HUES6 (cell line): ENCODE measurements around the gene KIF26A.

Experiments
- H3K27ac ChIP-seq: 2 replicates; pipeline ENCODE4 v1.7.0; 2013; ENCODE audit warnings: low read depth, mild to moderate bottlenecking, low read length, inconsistent platforms
- H3K27me3 ChIP-seq: 2 replicates; pipeline ENCODE4 v1.6.1; 2013; ENCODE audit warnings: low read length; ENCODE audit not compliant: control insufficient read depth, insufficient read depth
- H3K36me3 ChIP-seq: 2 replicates; pipeline ENCODE4 v1.6.1; 2013; ENCODE audit warnings: low read length; ENCODE audit not compliant: control insufficient read depth, insufficient read depth
- H3K4me1 ChIP-seq: 2 replicates; pipeline ENCODE4 v1.6.1; 2013; ENCODE audit warnings: low read length; ENCODE audit not compliant: control insufficient read depth, insufficient read depth
- H3K4me3 ChIP-seq: 2 replicates; pipeline ENCODE4 v1.5.1; 2013; ENCODE audit warnings: low read depth, low read length
- H3K9ac ChIP-seq: one replicate; pipeline ENCODE4 v1.6.1; 2013; ENCODE audit warnings: mild to moderate bottlenecking, low read length
- H3K9me3 ChIP-seq: 2 replicates; pipeline ENCODE4 v1.6.1; 2013; ENCODE audit warnings: low read depth, low read length; ENCODE audit not compliant: control insufficient read depth, insufficient read depth

Gene KIF26A

DNA sequence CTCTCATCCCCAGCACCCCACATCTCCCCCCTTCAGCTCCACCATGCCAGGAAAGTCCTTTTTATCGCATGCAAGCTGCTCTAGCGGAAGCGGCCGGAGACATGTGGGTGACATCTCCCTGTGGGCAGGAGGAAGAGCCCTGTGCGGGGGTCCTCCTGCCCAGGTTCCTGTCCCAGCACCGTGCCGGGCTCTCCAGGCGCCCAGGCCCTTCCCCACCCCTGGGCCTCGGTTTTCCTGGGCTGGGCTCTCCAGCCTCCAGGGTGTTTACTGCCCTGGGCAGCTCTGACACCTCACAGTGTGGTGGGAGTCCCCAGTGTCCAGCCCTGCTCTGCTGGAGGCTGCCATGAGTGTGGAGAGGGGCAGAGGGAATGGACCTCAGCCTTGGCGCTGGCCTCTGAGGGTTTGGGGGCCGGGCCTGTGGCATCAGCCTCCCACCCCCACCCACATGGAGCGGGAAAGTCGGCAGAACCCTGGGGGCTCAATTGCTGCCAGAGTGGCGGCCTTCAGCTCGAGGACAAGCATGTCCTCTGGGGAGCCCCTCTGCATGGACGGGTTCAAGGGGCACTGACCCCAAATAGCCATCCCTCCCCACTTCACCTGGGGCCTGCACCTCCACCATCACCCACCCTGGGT is 36.0 kb upstream of the KIF26A start:
- no peak overlapping the region for H3K9ac ChIP-seq
- H3K4me3 ChIP-seq: no peak overlapping the region
- no peak overlapping the region for H3K27ac ChIP-seq
- H3K27me3 ChIP-seq: no peaks in the 10 kb centered on the region
- no peaks in the 10 kb centered on the region for H3K4me1 ChIP-seq
- H3K36me3 ChIP-seq: no peaks in the 10 kb centered on the region
- no peaks in the 10 kb centered on the region for H3K9me3 ChIP-seq

GRCh38 chr14:104103061-104103445 is 35.3 kb upstream of the KIF26A start:
- Histone ChIP-seq H3K4me3 (no peak overlapping the region), H3K4me1 (peaks cover 4% of the 10 kb centered on the region; the same call in 1 of the 2 replicates), H3K9ac (no peak overlapping the region), H3K36me3 (no peaks in the 10 kb centered on the region), H3K27me3 (no peaks in the 10 kb centered on the region), H3K27ac (no peak overlapping the region), H3K9me3 (no peaks in the 10 kb centered on the region)

DNA sequence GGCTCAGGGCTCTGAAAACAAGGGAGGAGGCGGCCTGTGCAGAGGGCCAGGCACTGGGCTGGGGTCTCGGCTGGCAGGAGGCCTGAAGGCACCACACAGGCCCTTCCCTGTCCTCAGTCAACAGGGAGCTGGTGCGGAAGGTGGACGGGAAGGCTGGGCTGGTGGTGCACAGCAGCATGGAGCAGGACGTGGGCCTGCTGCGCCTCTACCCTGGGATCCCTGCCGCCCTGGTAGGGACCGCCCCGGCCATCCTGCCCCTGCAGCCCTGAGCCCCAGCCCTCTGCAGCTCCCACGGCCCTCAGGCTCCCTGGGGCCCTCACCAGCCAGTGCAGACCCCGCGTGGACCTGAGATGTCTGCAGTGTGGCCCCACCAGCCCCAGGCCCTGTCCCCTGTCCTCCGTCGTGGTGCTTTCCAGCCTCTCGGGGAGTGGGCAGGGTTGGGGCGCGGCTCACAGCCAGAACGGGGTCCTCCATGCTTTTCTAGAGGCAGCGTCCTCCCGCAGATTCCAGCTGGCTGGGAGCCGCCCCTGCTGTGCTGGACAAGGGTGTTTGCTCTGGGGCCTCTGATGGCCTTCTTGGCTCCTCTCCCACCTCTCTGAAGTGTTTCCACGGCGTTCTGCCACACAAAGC is 34.8 kb upstream of the KIF26A start:
- Histone ChIP-seq H3K9ac (no peak overlapping the region), H3K4me3 (no peak overlapping the region), H3K9me3 (no peaks in the 10 kb centered on the region), H3K4me1 (peaks cover 8% of the 10 kb centered on the region), H3K27ac (no peak overlapping the region), H3K36me3 (no peaks in the 10 kb centered on the region), H3K27me3 (no peaks in the 10 kb centered on the region)

GRCh38 chr14:104104076-104104901 is 34.1 kb upstream of the KIF26A start:
- H3K27me3 ChIP-seq: no peaks in the 10 kb centered on the region
- H3K9me3 ChIP-seq: no peaks in the 10 kb centered on the region
- H3K27ac ChIP-seq: no peak overlapping the region
- H3K9ac ChIP-seq: no peak overlapping the region
- peaks cover 12% of the 10 kb centered on the region for H3K4me1 ChIP-seq
- no peak overlapping the region for H3K4me3 ChIP-seq
- H3K36me3 ChIP-seq: no peaks in the 10 kb centered on the region

- no peak overlapping the region for H3K9ac ChIP-seq
Observed at GRCh38 chr14:104105071-104105821, 33.1 kb upstream of the KIF26A start.

GRCh38 chr14:104105822-104106470 is 32.4 kb upstream of the KIF26A start:
- no peak overlapping the region for H3K27ac ChIP-seq
- H3K4me3 ChIP-seq: no peak overlapping the region
- H3K9me3 ChIP-seq: no peaks in the 10 kb centered on the region
- H3K9ac ChIP-seq: no peak overlapping the region
- peaks cover 12% of the 10 kb centered on the region for H3K4me1 ChIP-seq
- no peaks in the 10 kb centered on the region for H3K36me3 ChIP-seq
- H3K27me3 ChIP-seq: no peaks in the 10 kb centered on the region

More at GRCh38 chr14:104105071-104105821, 33.1 kb upstream of the KIF26A start:
- H3K9me3 ChIP-seq: no peaks in the 10 kb centered on the region
- no peaks in the 10 kb centered on the region for H3K27me3 ChIP-seq
- H3K4me3 ChIP-seq: no peak overlapping the region
- no peaks in the 10 kb centered on the region for H3K36me3 ChIP-seq
- no peak overlapping the region for H3K27ac ChIP-seq
- H3K4me1 ChIP-seq: peaks cover 12% of the 10 kb centered on the region

DNA sequence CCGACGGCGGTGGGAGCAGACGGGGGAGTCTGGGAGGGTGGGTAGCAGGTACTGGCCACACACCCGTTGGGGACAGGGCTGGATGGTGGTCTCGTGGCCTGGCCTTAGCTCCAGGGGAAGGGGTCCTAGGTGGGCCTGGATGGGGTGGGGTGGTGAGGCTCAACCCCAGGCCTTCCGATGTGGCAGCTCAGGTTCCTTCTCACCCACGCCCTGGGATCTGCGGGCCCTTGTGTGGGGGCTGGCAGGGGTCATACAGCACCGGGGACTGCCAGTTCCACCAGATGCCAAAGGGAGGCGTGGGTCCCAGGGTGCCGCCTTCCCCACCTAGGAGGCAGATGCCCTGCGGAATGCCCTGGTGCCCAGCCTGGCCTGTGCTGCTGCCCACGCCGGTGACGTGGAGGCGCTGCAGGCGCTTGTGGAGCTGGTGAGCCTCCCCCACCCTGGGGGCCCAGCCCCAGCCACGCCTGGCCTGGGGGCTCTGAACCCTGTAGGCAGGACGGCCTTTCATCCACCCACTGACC is 31.9 kb upstream of the KIF26A start:
- no peaks in the 10 kb centered on the region for H3K27me3 ChIP-seq
- peaks cover 12% of the 10 kb centered on the region for H3K4me1 ChIP-seq
- H3K27ac ChIP-seq: no peak overlapping the region
- no peaks in the 10 kb centered on the region for H3K36me3 ChIP-seq
- no peak overlapping the region for H3K4me3 ChIP-seq
- no peak overlapping the region for H3K9ac ChIP-seq
- H3K9me3 ChIP-seq: no peaks in the 10 kb centered on the region

DNA sequence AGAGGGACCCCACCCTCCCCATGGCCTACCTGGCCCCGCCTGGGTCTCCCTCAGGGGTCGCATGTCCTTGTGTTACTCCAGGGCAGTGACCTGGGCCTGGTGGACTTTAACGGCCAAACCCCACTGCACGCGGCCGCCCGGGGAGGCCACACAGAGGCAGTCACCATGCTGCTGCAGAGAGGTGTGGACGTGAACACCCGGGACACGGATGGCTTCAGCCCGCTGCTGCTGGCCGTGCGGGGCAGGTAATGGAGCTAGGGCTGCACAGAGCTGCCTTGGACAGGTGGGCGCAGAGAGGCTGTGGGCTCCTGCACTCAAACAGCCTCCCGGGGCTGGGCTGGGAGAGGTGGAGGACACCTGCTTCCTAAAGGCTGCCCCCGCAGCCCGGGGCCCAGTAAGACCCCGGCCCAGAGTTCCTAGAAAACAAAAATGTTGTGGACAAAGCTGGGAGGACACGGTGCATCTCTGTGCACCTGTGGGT is 31.2 kb upstream of the KIF26A start:
- H3K27me3 ChIP-seq: no peaks in the 10 kb centered on the region
- H3K9ac ChIP-seq: no peak overlapping the region
- no peak overlapping the region for H3K27ac ChIP-seq
- peaks cover 12% of the 10 kb centered on the region for H3K4me1 ChIP-seq
- no peaks in the 10 kb centered on the region for H3K9me3 ChIP-seq
- no peak overlapping the region for H3K4me3 ChIP-seq
- H3K36me3 ChIP-seq: no peaks in the 10 kb centered on the region

- H3K36me3 ChIP-seq: no peaks in the 10 kb centered on the region
- no peaks in the 10 kb centered on the region for H3K9me3 ChIP-seq
- H3K27me3 ChIP-seq: no peaks in the 10 kb centered on the region; the same call in 1 of the 2 replicates
- no peak overlapping the region for H3K9ac ChIP-seq
- peaks cover 12% of the 10 kb centered on the region for H3K4me1 ChIP-seq
- no peak overlapping the region for H3K4me3 ChIP-seq
- H3K27ac ChIP-seq: no peak overlapping the region
Observed at GRCh38 chr14:104107611-104108569, 30.5 kb upstream of the KIF26A start.
